ENCODE data around the gene DUSP15.
"Not testable (repeated sequence)": the region's sequence is repeated elsewhere in the genome, so short reads cannot be mapped to it uniquely, and the experiment has no call there.

Gene DUSP15

GRCh38 chr20:31869942-31870725, at the start of gene DUSP15, which contains the start of gene TTLL9:
Gene DUSP15 (minus strand): TSS chr20:31870527. CDS start chr20:31870337, 190 bp downstream.
Gene TTLL9 (plus strand): TSS chr20:31870634. CDS start chr20:31871127, 493 bp downstream.
- DNase-seq (ENCODE audit: low spot score) = peak; percentile 78

- no peak for DNase-seq (ENCODE audit: low spot score)
Observed at GRCh38 chr20:31919410-31920155, 49.3 kb upstream of the DUSP15 start.

- DNase-seq (ENCODE audit: low spot score) = no peak
Observed at GRCh38 chr20:31918466-31919105, 48.3 kb upstream of the DUSP15 start.

- DNase-seq (ENCODE audit: low spot score) = not testable (repeated sequence)
Observed at GRCh38 chr20:31917962-31918412, 47.7 kb upstream of the DUSP15 start.

- DNase-seq (ENCODE audit: low spot score) = no peak
Observed at GRCh38 chr20:31916708-31917107, 46.4 kb upstream of the DUSP15 start.

- DNase-seq (ENCODE audit: low spot score) = no peak
Observed at GRCh38 chr20:31915491-31916280, 45.4 kb upstream of the DUSP15 start.

GRCh38 chr20:31914170-31914569, 43.8 kb upstream of the DUSP15 start:
- DNase-seq (ENCODE audit: low spot score) = no peak

GRCh38 chr20:31913431-31914157, 43.3 kb upstream of the DUSP15 start:
- no peak for DNase-seq (ENCODE audit: low spot score)

- no peak for DNase-seq (ENCODE audit: low spot score)
Observed at GRCh38 chr20:31910071-31910803, 39.9 kb upstream of the DUSP15 start.

- no peak for DNase-seq (ENCODE audit: low spot score)
Observed at GRCh38 chr20:31909253-31910070, 39.1 kb upstream of the DUSP15 start.

- no peak for DNase-seq (ENCODE audit: low spot score)
Observed at GRCh38 chr20:31908424-31908823, 38.1 kb upstream of the DUSP15 start.

- DNase-seq (ENCODE audit: low spot score) = no peak
Observed at GRCh38 chr20:31908016-31908415, 37.7 kb upstream of the DUSP15 start.

GRCh38 chr20:31907046-31907445, 36.7 kb upstream of the DUSP15 start:
- no peak for DNase-seq (ENCODE audit: low spot score)

GRCh38 chr20:31906001-31906400, 35.7 kb upstream of the DUSP15 start:
- no peak for DNase-seq (ENCODE audit: low spot score)

GRCh38 chr20:31903627-31904386, 33.5 kb upstream of the DUSP15 start:
- no peak for DNase-seq (ENCODE audit: low spot score)

GRCh38 chr20:31901615-31902014, 31.3 kb upstream of the DUSP15 start:
- DNase-seq (ENCODE audit: low spot score) = no peak

- no peak for DNase-seq (ENCODE audit: low spot score)
Observed at GRCh38 chr20:31897541-31897940, 27.2 kb upstream of the DUSP15 start.

- DNase-seq (ENCODE audit: low spot score) = no peak
Observed at GRCh38 chr20:31896049-31896448, 25.7 kb upstream of the DUSP15 start.
